NCI-H1930 (cell line): ENCODE data around the gene EIF3I.

ENCODE experiments used
- DNase-seq, 2 experiments: peaks; one replicate each; lab custom pipeline; 2025; lab: John Stamatoyannopoulos, UW

The EIF3I gene

DNA sequence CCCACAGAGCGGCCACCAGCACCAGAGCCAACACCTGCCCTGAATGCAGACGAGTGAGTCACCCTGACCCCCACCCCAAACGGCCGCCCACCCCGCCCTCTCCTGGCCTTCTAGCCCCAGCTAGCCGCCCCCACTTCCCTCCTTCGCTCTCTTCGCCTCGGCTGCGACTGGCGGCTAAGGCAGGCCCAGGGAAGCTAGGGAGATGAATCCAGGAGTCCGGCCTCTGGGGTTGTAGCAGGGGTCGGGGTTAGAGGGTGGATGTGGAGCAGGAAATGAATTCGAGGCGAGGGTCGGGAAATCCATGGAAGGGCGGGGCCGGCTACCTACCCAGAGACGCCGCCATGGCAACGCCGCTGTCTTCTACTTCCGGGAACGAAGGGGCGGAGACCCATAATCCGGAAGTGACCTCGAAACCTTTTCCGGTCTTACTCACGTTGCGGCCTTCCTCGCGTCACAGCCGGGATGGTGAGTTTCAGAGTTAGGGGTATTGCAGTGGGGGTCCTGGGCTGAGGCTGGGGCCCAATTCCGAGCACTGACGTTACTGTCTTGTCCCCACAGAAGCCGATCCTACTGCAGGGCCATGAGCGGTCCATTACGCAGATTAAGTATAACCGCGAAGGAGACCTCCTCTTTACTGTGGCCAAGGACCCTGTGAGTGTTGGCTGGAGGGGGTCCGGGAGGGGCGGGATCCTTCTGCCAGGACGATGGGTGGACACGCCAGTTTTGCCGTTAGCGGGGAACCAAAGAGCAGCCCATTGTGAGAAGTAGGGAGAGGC, at the start of gene EIF3I, which contains the start of gene TMEM234:
Gene EIF3I, plus strand, starts transcription at position 428 of the 776 bp plus-strand sequence. Its CDS starts 35 bp downstream, at position 463.
Gene TMEM234, minus strand, starts transcription at position 374 of the 776 bp plus-strand sequence. Its CDS starts 31 bp downstream, at position 343.
- peak; percentile 88 to 89 for DNase-seq

DNA sequence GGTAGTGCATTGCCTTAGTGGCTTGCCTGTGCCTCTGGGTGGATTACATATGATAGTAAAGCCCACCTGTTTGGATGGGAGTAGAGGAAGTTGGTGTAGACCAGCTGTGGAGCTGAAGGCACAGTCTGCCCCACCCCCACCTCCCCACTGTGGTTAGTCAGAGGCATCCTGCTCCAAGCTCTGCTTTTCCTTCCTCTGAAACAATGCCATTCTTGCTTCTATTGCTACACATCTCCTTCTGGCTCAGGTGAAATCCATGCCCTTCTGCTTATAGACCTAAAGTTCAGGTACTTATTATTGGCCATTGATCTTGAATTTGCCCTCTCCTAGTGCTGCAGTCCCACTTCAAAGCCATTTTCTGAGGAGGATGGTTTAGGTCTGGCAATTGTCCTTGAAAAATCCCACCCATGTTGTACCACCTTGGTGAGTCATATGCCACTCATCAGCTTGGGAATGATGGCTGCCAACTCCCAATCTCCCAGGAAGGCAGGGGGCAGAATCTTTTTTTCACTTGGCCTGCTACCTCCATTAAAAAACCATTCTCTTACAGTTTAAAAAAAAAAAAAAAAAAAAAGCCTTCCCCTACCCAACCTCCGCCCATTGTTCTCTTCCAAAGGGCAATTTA, 49.5 kb upstream of the EIF3I start:
- no peak for DNase-seq

DNA sequence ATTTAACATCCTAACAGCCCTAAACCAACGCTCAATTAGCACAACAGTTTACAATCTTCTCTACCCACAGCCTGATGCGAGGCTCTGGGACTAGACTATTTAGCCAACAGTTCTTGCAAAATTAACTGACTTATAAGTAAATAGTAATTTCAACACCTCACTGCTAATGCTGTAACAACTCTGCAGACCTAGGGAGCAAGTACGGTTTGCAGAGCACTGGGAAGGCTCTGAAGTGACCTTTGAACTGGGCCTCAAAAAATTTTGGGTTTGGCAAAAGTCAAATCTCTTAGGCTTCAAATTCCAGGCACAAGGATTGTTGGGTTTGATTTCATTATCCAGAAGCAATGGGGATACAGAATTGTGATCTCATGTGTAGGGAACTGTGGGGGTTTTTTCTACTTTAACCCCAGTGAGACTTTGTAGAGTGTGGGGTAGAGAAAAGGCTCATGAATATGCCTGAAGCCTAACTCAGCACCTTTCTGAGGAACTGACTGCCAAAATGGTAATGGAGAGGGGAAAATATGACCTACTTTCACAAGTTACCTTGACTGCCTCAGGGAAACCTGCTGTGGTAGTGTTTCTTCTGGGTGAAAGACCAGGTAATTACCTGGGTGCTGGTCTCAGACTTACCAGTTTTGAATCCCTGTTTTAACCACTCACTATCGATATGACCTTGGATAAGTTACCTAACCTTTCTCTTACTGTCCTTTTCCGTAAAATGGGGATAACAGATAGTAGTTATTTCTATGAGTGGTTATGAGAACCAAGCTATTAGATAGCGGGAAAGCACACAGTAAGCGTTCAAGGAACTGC, 43.6 kb upstream of the EIF3I start:
- DNase-seq: no peak

DNA sequence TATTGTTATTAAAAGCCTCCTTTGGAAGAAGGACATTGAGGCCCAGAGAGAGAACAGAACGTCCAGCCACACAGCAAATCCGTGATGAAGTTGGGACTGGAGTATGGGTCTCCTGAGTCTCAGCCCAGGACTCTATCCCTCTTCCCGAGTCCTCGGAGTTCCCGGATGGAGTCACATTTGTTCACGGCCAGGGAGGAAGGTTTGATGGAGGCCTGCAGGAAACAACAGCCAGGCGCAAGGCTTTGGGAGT, 43.1 kb upstream of the EIF3I start:
- DNase-seq: peak; percentile 63 to 65

DNA sequence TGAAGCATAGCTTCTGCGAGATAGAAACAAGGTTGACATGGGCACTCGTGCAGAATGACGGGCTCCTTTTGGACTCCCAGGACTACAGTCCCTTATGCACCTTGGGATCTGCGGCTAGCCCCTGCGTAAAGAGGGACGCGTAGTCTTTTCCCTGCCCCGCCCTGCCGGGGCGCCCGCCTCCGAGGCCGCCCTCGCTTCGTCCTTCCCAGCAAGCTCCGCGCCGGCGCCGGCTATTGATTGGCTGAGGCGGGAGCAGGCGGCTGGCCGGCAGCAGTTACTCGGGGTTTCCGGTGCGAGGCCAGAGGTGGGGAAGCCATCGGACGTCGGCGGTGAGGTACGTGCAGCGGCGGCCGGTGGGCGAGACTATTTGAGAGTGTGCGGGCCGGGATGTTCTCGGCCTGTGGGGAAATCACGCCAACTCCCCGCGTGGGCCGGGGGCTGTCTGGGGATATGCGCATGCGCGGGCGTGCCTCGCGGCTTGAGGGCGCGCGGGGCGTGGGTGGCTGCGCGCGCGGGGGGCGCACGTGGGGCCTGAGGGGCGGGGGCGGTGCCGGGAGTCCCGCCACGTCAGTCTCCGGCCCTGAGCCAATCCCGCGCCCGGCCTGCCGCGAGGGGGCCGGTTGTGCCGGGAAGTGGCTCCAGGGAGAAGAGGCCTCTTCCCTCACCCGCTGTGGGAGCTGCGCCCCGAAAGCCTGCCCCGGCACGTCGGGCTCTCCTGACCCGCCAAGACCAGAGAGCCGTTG, 42.6 kb upstream of the EIF3I start, which contains the start of gene TXLNA:
Gene TXLNA, plus strand, starts transcription at position 233 of the 743 bp plus-strand sequence. CDS start 671 bp downstream, outside the sequence.
- DNase-seq: peak; percentile 76 to 89

DNA sequence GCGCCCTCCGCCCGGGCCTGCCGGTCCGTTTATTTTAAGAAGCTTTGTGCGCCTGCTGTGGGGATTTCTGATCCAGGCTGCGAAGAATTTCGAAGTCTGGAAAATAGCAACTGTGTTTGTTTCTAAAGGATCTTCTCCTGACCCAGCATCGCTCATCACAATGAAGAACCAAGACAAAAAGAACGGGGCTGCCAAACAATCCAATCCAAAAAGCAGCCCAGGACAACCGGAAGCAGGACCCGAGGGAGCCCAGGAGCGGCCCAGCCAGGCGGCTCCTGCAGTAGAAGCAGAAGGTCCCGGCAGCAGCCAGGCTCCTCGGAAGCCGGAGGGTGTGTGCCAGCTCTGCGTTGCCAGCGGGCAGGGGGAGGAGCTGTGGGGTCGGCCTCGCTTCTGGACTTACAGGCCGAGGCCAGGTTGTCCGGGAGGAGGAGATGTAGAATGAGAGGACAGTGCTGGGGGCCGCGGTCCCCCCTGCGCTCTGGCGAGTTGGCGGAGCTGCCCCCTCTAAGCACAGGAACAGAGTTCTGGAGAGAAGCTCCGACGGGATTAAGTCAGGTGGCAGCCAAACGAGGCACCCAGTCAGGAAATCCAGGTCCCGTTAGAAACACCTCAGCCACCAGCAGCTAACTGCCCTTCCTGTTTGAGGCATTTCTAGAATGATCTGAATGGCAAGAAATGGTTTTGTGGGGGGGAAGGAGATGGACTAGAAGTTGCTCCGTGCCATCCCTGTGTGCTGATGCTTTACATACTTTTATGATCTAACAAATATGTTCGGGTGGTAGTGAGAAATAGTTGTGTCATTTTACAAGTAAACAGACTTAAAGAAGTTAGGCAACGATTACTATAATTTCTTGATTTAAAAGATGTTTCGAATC, 41.8 kb upstream of the EIF3I start:
- no peak for DNase-seq

DNA sequence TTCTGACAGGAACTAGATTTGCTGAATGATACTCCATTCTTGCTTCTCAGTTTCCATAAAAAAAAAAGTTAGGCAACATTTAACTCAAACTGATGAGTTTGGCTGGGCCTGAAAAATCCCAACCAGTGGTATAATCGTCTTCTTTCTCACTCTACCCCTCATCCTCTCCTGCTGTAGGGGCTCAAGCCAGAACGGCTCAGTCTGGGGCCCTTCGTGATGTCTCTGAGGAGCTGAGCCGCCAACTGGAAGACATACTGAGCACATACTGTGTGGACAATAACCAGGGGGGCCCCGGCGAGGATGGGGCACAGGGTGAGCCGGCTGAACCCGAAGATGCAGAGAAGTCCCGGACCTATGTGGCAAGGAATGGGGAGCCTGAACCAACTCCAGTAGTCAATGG, 41.1 kb upstream of the EIF3I start:
- DNase-seq: no peak

DNA sequence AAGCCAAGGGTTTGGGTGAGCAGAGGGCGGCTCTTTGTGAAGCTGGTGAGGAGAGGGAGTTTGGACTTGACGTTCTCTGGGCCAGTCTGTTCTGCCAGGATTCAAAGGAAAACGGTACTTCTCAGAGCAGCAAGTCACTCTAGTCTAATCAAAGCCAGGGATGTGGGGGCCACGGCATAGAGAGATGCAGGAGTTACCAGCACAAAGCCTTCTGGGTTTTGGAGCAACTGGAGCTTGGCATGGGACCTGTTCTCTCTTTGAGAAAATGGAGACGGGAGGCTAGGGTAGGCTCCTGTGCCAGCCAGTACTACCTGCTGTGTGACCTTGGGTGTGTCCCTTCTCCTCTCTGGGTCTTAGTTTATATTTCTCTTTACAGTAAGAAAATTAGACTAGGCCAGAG, 40.6 kb upstream of the EIF3I start:
- no peak for DNase-seq

DNA sequence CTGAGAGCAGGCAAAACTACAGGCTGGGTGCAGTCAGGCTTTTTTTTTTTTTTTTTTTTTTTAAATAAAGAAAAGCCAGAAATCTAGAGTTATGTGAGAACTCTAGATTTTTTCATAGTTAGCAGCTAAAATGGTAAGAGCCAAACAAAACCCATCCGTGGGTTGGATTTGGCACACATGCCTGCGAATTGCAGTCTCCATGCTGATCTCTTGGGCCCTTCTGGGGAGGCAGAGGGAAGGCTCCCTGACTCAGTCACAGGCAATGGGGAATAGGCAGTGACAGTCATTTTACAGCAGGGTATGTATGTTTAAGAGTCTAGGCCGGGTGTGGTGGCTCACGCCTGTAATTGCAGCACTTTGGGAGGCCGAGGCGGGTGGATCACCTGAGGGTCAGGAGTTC, 40.1 kb upstream of the EIF3I start:
- DNase-seq: no peak

DNA sequence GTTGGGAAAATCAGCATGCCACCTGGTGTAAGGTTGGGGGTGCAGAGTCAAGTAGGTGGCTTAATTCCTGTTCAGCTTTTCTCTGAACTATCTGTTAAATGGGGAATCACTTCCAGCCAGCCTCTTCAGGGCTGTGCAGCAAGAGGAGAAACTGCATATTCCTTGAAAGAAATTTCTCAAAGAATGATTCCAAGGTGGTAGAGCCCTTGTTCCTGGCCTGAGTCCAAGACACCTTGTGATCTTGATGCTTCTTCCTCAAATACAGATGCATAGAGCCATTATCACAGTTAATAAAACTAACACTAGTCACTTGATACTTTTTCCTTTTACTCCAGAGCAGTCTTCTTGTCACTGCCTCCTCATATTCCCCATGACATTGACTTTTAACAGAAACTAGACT, 37.6 kb upstream of the EIF3I start:
- DNase-seq: no peak

DNA sequence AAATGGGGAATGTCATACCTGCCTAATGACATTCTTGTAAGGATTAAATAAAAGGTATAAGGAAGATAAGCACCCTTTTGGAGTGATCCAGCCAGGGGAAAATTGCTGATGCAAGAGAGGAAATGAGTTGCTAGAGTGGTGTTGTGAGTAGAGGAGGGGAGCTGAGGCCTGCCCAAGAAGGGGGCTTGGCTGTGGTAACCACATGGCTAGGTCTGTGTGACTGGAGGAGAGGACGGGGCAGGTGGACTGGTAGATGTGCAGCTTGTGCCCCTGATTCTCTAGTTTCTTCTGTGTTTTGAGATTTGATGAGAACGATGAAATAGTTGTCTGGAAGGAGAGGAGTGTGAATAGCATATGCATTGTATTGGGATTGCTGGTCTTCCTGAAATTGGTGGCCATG, 36.1 kb upstream of the EIF3I start:
- DNase-seq: no peak

DNA sequence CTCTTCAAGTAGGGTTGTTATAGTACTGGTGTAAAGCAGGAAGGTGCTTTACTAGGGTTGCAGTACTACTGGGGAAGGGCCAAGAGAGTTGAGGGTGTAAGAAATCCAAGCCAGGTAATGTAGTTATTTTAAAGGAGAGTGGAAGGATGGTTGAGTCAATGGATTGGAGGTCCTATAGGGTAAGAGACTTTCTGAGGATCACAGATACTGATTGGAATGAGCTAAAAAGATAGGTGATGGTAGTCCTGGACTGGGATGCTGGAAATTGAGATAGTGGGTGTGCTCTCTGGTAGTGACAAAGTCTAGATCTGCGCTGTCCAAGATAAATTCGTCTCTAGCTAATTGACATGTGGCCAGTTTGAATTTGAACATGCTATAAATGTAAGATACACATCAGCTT, 35.7 kb upstream of the EIF3I start:
- DNase-seq: no peak

DNA sequence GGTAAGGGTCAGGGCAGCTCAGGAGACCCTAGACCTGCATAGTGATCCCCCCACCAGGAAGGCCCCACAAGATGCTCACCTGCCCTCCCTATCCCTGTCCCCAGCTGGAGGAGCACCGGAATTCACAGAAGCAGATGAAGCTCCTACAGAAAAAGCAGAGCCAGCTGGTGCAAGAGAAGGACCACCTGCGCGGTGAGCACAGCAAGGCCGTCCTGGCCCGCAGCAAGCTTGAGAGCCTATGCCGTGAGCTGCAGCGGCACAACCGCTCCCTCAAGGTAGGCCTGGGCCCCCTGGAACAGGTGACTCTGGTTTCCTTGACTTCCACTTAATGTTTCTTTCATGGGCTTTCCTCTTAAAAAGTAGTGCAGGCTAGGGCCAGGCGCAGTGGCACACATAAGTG, 34.4 kb upstream of the EIF3I start:
- no peak for DNase-seq

DNA sequence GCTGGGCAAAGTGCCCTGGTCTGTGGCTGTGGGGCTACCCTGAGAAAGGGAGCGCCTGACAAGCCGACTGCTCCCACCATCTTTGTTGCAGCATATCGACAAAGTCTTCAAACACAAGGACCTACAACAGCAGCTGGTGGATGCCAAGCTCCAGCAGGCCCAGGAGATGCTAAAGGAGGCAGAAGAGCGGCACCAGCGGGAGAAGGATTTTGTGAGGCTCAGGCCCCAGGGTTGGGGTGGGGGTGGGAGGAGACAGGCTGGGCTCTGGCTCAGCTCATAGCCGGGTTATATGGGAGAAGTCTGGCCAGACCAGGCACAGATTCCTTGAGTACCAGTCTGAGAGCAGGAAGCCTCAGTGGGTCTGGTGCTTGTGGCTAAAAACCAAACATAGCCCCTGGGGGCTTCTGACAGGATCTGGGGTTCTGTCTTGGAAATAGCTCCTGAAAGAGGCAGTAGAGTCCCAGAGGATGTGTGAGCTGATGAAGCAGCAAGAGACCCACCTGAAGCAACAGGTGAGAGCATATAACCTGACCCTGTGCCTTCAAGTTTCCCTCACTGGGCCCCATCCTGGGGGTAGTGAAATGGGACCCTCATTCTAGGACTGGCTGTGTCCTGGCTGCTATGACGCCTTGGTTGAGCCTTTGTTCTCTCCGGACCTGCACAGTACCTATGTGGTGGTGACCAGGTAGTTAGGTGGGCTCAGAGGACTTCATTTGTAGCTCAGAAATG, 29.8 kb upstream of the EIF3I start:
- DNase-seq: no peak

DNA sequence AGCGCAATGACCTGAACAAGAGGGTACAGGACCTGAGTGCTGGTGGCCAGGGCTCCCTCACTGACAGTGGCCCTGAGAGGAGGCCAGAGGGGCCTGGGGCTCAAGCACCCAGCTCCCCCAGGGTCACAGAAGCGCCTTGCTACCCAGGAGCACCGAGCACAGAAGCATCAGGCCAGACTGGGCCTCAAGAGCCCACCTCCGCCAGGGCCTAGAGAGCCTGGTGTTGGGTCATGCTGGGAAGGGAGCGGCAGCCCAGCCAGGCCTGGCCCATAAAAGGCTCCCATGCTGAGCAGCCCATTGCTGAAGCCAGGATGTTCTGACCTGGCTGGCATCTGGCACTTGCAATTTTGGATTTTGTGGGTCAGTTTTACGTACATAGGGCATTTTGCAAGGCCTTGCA, 27.2 kb upstream of the EIF3I start:
- no peak for DNase-seq

DNA sequence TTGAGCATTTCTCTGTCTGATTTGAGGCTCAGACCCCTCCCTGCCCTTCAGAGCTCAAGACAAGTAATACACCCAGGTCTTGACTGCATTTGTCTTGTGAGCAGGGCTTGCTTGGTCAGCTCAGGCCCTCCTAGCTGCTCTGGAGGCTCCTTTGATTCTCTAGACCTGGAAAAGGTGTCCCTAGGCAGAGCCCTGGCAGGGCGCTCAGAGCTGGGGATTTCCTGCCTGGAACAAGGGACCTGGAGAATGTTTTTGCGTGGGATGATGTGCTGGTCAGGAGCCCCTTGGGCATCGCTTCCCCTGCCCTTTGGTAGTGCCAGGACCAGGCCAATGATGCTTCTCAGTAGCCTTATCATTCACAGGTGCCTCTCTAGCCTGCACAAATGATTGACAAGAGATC, 26.7 kb upstream of the EIF3I start:
- no peak for DNase-seq

DNA sequence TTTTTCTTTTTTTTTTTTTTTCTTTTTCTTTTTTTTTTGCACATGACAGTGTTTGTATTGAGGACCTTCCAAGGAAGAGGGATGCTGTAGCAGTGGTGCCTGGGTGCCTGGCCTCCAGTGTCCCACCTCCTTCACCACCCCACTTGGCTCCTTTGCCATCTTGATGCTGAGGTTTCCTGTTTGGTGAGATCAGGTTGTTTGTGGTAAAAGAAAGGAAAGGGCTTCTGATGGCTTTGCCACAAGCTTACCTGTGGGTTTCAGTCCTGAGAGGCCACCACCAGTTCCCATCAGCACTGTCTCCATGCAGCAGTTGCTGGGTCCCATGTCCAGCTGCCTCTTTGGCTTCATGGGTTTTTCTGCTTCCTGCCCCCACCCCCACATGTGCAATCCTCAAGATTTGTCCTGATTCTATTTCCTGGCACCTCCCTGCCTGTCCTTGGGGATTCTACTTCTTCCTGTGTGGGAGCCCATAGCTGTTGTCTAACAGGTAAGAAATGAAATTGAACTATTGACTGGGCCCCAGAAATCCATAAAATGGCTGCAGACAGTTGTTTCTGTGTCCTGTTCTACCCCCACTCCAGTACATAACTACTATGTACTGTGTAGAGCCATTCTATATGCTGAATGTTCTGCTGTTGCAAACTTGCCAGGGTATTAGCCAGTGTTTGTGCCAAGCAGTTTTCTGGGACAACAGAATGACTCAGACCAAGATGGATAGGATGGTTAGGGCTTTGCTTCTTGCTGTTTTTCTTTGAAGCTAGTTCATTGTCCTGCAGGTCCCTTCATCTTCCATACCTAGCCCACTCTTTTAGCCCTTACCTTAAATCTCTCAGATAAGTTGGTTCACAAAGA, 26.0 kb upstream of the EIF3I start:
- no peak for DNase-seq

DNA sequence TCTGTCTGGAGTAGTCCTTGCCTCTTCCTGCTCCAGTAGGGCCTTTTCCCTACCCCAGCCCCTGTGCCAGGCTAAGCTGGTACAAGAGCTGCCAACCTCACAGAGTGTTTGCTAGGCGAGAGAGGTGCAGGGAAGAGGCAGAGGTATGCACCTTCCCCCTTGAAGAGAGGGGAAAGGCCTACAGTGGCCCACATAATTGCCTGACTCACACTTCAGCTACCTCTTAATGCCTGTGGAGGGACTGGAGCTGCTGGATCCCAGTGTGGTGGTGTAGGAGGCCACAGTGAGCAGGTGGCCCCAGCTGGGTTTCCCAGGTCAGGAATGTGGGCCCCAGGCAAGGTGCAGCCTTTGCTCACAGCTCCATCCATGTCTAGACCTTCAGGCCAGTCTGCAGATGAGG, 25.1 kb upstream of the EIF3I start:
- DNase-seq: no peak

DNA sequence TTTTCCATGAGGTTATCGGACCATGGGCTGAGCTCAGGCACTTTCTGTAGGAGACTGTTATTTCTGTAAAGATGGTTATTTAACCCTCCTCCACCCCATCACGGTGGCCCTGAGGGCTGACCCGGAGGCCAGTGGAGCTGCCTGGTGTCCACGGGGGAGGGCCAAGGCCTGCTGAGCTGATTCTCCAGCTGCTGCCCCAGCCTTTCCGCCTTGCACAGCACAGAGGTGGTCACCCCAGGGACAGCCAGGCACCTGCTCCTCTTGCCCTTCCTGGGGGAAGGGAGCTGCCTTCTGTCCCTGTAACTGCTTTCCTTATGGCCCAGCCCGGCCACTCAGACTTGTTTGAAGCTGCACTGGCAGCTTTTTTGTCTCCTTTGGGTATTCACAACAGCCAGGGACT, 24.4 kb upstream of the EIF3I start:
- DNase-seq: no peak
